Mucosa of rectum (tissue), 2 donors: ENCODE data around the gene NR2F2.

Experiments
- H3K27ac ChIP-seq, 2 donors: one replicate each; pipeline ENCODE4 v1.7.0; 2013; ENCODE audit warnings: inconsistent platforms in 2 of 2, low read depth in 2 of 2, low read length in 2 of 2
- H3K27me3 ChIP-seq, 2 donors: one replicate each; pipeline ENCODE4 v1.7.0; 2013; ENCODE audit warnings: low read length in 2 of 2; ENCODE audit not compliant: control insufficient read depth in 2 of 2, insufficient read depth in 2 of 2
- H3K36me3 ChIP-seq, 2 donors: one replicate each; pipeline ENCODE4 v1.7.0; 2013; ENCODE audit warnings: low read length in 2 of 2; ENCODE audit not compliant: control insufficient read depth in 2 of 2, insufficient read depth in 2 of 2
- H3K4me1 ChIP-seq, 2 donors: one replicate each; pipeline ENCODE4 v1.7.0; 2013; ENCODE audit warnings: low read length in 2 of 2, mild to moderate bottlenecking in 1 of 2; ENCODE audit not compliant: control insufficient read depth in 2 of 2, insufficient read depth in 2 of 2
- H3K4me3 ChIP-seq, 2 donors: one replicate each; pipeline ENCODE4 v1.7.0; 2013; ENCODE audit warnings: low read length in 2 of 2
- H3K9ac ChIP-seq, 2 donors: one replicate each; pipeline ENCODE4 v1.7.0; 2013; ENCODE audit warnings: low read length in 2 of 2, low read depth in 1 of 2, mild to moderate bottlenecking in 1 of 2
- H3K9me3 ChIP-seq, 2 donors: one replicate each; pipeline ENCODE4 v1.7.0; 2013; ENCODE audit warnings: low read length in 2 of 2; ENCODE audit not compliant: control insufficient read depth in 2 of 2
- donor health status: healthy.
- donor health status: Normal muscosa, but diverticular disease.

Gene NR2F2

GRCh38 chr15:96348112-96349027, 17.9 kb downstream of the NR2F2 start:
- Histone ChIP-seq H3K27ac (peak overlapping the region; percentile 7 to 58), H3K4me1 (peaks cover 5 to 16% of the 10 kb centered on the region in 2 donors), H3K27me3 (peaks cover 1 to 7% of the 10 kb centered on the region in 2 donors), H3K36me3 (no peaks in the 10 kb centered on the region), H3K4me3 (no peak overlapping the region), H3K9me3 (peaks cover 0 to 2% of the 10 kb centered on the region in 2 donors), H3K9ac (no peak overlapping the region)

- Histone ChIP-seq H3K36me3 (no peaks in the 10 kb centered on the region), H3K27me3 (peaks cover 8 to 11% of the 10 kb centered on the region in 2 donors), H3K9ac (no peak overlapping the region), H3K4me3 (no peak overlapping the region), H3K9me3 (peaks cover 0 to 2% of the 10 kb centered on the region in 2 donors), H3K27ac (peak overlapping the region; percentile 2 to 27), H3K4me1 (peaks cover 5 to 17% of the 10 kb centered on the region in 2 donors)
These were observed 18.7 kb downstream of the NR2F2 start for GRCh38 chr15:96349034-96349856.

GRCh38 chr15:96349857-96350720, 19.6 kb downstream of the NR2F2 start:
- Histone ChIP-seq H3K9me3 (peaks cover 0 to 2% of the 10 kb centered on the region in 2 donors), H3K9ac (peak overlapping the region in 1 of 2 donors; percentile 14), H3K27ac (peak overlapping the region in 1 of 2 donors; percentile 27), H3K4me1 (peaks cover 5 to 15% of the 10 kb centered on the region in 2 donors), H3K36me3 (no peaks in the 10 kb centered on the region), H3K27me3 (peaks cover 11 to 12% of the 10 kb centered on the region in 2 donors), H3K4me3 (no peak overlapping the region)

GRCh38 chr15:96350934-96351724, 20.6 kb downstream of the NR2F2 start:
- H3K9ac ChIP-seq, result no peak overlapping the region
- H3K36me3 ChIP-seq, result no peaks in the 10 kb centered on the region
- no peak overlapping the region for H3K27ac ChIP-seq
- peaks cover 17 to 21% of the 10 kb centered on the region in 2 donors for H3K27me3 ChIP-seq
- H3K9me3 ChIP-seq, result peaks cover 0 to 2% of the 10 kb centered on the region in 2 donors
- H3K4me3 ChIP-seq, result no peak overlapping the region
- H3K4me1 ChIP-seq, result peaks cover 0 to 7% of the 10 kb centered on the region in 2 donors

- peaks cover 22 to 29% of the 10 kb centered on the region in 2 donors for H3K27me3 ChIP-seq
These were observed 21.5 kb downstream of the NR2F2 start for GRCh38 chr15:96351761-96352603.

GRCh38 chr15:96352604-96353405, 22.3 kb downstream of the NR2F2 start:
- H3K9me3 ChIP-seq, result peaks cover 0 to 2% of the 10 kb centered on the region in 2 donors
- peak overlapping the region in 1 of 2 donors; percentile 23 for H3K27ac ChIP-seq
- H3K9ac ChIP-seq, result no peak overlapping the region
- H3K36me3 ChIP-seq, result no peaks in the 10 kb centered on the region
- no peak overlapping the region for H3K4me3 ChIP-seq
- H3K27me3 ChIP-seq, result peaks cover 26 to 31% of the 10 kb centered on the region in 2 donors
- peaks cover 3 to 8% of the 10 kb centered on the region in 2 donors for H3K4me1 ChIP-seq

More at GRCh38 chr15:96351761-96352603, 21.5 kb downstream of the NR2F2 start:
- Histone ChIP-seq H3K4me1 (peaks cover 0 to 8% of the 10 kb centered on the region in 2 donors), H3K9ac (no peak overlapping the region), H3K4me3 (no peak overlapping the region), H3K36me3 (no peaks in the 10 kb centered on the region), H3K27ac (peak overlapping the region in 1 of 2 donors; percentile 23), H3K9me3 (peaks cover 0 to 2% of the 10 kb centered on the region in 2 donors)

- H3K27ac ChIP-seq, result peak overlapping the region in 1 of 2 donors; percentile 54
- peaks cover 5 to 8% of the 10 kb centered on the region in 2 donors for H3K4me1 ChIP-seq
- no peaks in the 10 kb centered on the region for H3K36me3 ChIP-seq
- no peak overlapping the region for H3K9ac ChIP-seq
- H3K9me3 ChIP-seq, result peaks cover 0 to 2% of the 10 kb centered on the region in 2 donors
- peak overlapping the region; percentile 31 to 52 for H3K4me3 ChIP-seq
- peaks cover 32 to 37% of the 10 kb centered on the region in 2 donors for H3K27me3 ChIP-seq
These were observed 23.0 kb downstream of the NR2F2 start for GRCh38 chr15:96353416-96353929.
